Body of pancreas (tissue), 4 donors: ENCODE data around the gene DPEP2. TPM values are rescaled to one million over a fixed set of nuclear protein-coding genes. Genes with fewer than 3 reads are reported as not detected.

Experiments used
- ATAC-seq: fragments of 150-250 bp; one replicate; pipeline ENCODE4 v1.9.1; 2016
- DNase-seq, 4 donors: peaks; one replicate each; pipeline ENCODE4 v3.0.0-alpha.2; 2019
- H3K27ac ChIP-seq, 4 donors: fragments of 200-600 bp; sonication (generic); 1 replicate in 3 of 4; 2 replicates in 1 of 4; pipeline versions ENCODE4 v1.5.1 to v1.6.1; 2016 to 2019; ENCODE audit warnings: mild to moderate bottlenecking in 1 of 4, mixed read lengths in 1 of 4, moderate library complexity in 1 of 4
- H3K27me3 ChIP-seq, 2 donors: fragments of 200-600 bp; sonication (generic); one replicate each; pipeline ENCODE4 v1.6.0; 2016; ENCODE audit warnings: mild to moderate bottlenecking in 1 of 2
- H3K36me3 ChIP-seq, 2 donors: fragments of 200-600 bp; sonication (generic); replicated peaks in 1 of 2; 2 replicates each; pipeline ENCODE4 v1.5.1; 2016; ENCODE audit warnings: low read depth in 2 of 2; ENCODE audit not compliant: insufficient read depth in 1 of 2
- H3K4me1 ChIP-seq: fragments of 200-600 bp; sonication (generic); one replicate; pipeline ENCODE4 v1.6.0; 2016
- H3K4me3 ChIP-seq, 2 donors: fragments of 200-600 bp; sonication (generic); 1 replicate in 1 of 2; 2 replicates in 1 of 2; pipeline ENCODE4 v1.5.1; 2016 to 2019
- H3K9me3 ChIP-seq, 3 donors: fragments of 200-600 bp; sonication (generic); 1 replicate in 2 of 3; 2 replicates in 1 of 3; pipeline ENCODE4 v1.5.1; 2016
- POLR2A ChIP-seq, 3 donors: fragments of 450-650 bp; IDR thresholded peaks; one replicate each; pipeline ENCODE4 v1.6.1; 2016; ENCODE audit warnings: antibody characterized with exemption in 3 of 3, mild to moderate bottlenecking in 2 of 3
- WGBS, 2 donors: methylation state at CpG; one replicate each; pipeline ENCODE4 v1.1.5; 2017; 5-methylcytosine and 5-hydroxymethylcytosine counted together
- intact Hi-C: fragments of 100-400 bp; cut with DNase I; formaldehyde crosslinking; loops from one replicate; pipeline ENCODE4 v1.15.1; 2023
- total RNA-seq, 2 donors: library from RNA; depleted of rRNA; stranded (reverse); fragments of >200 nt; gene quantifications; one replicate each; pipeline ENCODE4 v1.1.0, GENCODE V29; 2016
- TF ChIP-seq, protein P1 (sequence below), 7 experiments: fragments of 450-650 bp in 4 of 7; fragments of 200-600 bp in 3 of 7; sonication (generic) in 3 of 7; IDR thresholded peaks; one replicate each; pipeline ENCODE4 v1.5.1; 2016 to 2019; ENCODE audit warnings: antibody characterized with exemption in 7 of 7

DPEP2 gene
- total RNA-seq, 2 donors from 2014 or later: 0.78 to 1.3 TPM

DNA sequence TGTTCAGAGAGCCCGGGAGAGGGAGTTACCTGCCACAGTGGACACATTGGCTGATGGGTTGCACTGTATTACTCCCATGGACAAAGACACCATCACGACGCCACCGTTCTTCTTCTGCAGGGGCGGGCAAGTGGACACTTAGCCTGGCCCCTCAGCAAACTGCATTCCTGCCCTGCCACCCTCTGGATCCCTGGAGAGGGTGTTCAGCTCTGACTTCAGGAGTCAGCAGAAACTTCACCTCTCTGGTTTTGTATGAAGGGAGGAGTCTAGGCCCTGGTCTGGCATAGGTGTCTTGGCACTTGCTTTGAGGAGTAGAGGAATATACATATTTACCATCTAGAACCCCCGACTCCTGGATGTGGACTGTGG, 9.3 kb downstream of the DPEP2 start:
- Histone ChIP-seq H3K4me1 (peaks cover 11% of the 10 kb centered on the region), H3K4me3 (no peak overlapping the region), H3K27me3 (no peaks in the 10 kb centered on the region), H3K27ac (no peak overlapping the region), H3K36me3 (no peaks in the 10 kb centered on the region), H3K9me3 (no peaks in the 10 kb centered on the region)
- no peak for ATAC-seq
- no peak for DNase-seq
- intact Hi-C loops: no loop called here
- TF ChIP-seq POLR2A (IDR thresholded peaks at IDR 0.05): no peak
- TF ChIP-seq, protein P1, sequence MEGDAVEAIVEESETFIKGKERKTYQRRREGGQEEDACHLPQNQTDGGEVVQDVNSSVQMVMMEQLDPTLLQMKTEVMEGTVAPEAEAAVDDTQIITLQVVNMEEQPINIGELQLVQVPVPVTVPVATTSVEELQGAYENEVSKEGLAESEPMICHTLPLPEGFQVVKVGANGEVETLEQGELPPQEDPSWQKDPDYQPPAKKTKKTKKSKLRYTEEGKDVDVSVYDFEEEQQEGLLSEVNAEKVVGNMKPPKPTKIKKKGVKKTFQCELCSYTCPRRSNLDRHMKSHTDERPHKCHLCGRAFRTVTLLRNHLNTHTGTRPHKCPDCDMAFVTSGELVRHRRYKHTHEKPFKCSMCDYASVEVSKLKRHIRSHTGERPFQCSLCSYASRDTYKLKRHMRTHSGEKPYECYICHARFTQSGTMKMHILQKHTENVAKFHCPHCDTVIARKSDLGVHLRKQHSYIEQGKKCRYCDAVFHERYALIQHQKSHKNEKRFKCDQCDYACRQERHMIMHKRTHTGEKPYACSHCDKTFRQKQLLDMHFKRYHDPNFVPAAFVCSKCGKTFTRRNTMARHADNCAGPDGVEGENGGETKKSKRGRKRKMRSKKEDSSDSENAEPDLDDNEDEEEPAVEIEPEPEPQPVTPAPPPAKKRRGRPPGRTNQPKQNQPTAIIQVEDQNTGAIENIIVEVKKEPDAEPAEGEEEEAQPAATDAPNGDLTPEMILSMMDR (IDR thresholded peaks at IDR 0.05): no peak
- WGBS, 2 donors: 73 to 78% methylated on average over 6 of the region's 6 CpGs

DNA sequence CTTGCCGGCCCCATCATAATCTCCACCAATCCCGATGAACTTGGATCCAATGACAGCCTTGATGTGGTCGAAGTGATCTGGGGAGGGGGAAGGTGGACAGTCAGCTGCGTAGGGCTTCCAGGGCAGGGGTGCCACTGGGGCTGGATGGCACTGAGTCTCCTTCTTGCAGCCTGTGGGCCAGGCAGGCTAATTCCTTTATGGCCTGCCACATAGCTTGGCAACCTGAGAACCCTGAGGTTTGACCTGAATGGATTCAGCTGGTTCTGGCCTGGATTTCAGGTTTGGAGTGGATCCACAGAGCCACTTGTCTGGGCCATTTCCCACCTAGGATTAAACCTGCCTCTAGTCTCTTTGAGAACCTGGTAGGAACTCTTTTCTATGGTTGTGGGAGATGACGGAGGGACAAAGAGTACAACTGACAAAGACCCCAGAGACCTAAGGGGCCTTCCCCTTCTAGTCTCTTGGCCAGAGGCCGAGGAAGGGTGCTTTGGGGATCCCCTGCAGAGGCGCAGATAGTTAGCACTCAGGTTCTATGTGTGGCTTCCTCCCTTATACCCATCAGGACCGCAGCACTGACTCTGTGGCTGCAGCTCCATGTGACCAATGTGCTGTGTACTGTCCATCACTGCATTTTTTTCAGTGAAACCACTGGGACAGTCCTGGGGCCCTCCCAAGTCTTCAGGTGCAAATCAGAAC, 9.8 kb downstream of the DPEP2 start:
- no peak overlapping the region for H3K4me3 ChIP-seq
- ATAC-seq (no peak), DNase-seq (no peak)
- H3K36me3 ChIP-seq: no peaks in the 10 kb centered on the region
- intact Hi-C loops: no loop called here
- no peaks in the 10 kb centered on the region for H3K9me3 ChIP-seq
- no peak for TF ChIP-seq POLR2A (IDR thresholded peaks at IDR 0.05)
- TF ChIP-seq, protein P1 (IDR thresholded peaks at IDR 0.05): no peak
- WGBS, 2 donors: 69 to 80% methylated on average over 6 to 8 of the region's 8 CpGs
- peaks cover 13% of the 10 kb centered on the region for H3K4me1 ChIP-seq
- H3K27me3 ChIP-seq: no peaks in the 10 kb centered on the region
- H3K27ac ChIP-seq: no peak overlapping the region

DNA sequence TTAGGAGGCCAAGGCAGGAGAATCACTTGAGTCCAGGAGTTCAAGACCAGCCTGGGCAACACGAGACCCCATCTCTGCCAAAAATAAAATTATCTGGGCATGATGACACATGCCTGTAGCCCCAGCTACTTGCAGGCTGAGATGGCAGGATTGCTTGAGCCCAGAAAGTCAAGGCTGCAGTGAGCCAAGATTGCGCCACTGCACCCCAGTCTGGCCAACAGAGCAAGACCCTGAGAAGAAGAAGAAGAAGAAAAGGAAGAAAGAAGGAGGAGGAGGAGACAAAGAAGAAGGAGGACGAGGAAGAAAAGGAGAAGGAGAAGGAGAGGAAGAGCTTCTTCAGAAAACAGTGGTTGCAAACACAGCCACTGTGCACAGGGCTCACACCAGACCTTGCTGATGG, 10.6 kb downstream of the DPEP2 start:
- DNase-seq (no peak), ATAC-seq (no peak)
- H3K4me3 ChIP-seq: no peak overlapping the region
- TF ChIP-seq, protein P1 (IDR thresholded peaks at IDR 0.05): no peak
- no peak for TF ChIP-seq POLR2A (IDR thresholded peaks at IDR 0.05)
- H3K9me3 ChIP-seq: no peaks in the 10 kb centered on the region
- no peaks in the 10 kb centered on the region for H3K27me3 ChIP-seq
- no peaks in the 10 kb centered on the region for H3K36me3 ChIP-seq
- intact Hi-C loops: no loop called here
- H3K4me1 ChIP-seq: peaks cover 12% of the 10 kb centered on the region
- no peak overlapping the region for H3K27ac ChIP-seq
- 65 to 89% methylated on average over 3 of the region's 3 CpGs for WGBS, 2 donors

DNA sequence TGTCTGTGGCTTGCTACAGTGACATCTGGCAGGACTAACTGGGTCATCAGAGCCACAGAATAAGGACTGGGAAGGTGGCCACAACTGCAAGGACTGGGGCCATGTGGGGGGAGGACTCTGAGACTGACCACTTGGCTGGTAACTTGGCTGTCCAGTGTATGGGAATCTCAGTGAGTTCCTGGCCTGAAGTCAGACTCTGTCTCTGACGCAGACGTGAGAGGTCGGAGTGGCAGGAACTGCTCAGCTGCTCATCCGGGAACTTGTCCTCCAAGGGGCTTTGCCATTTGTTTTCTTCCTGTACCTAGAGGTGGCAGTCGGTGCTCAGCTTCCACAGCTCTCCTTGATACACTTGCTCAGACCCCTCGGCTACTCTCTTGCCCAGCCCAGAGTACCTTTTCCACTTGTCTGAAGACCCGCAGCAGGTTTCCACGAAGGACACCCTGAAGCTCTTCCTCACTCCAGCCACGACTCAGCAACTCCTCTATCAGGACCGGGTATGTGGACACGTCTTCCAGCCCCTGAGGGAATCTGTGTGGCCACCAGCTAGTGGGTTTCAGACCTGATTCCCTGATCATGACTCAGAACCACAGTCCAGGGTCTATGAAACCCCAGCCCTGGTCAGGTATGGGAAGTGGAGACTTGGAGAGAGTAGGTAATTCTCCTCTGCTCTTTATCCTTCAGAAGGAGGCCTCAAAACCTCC, 11.7 kb downstream of the DPEP2 start:
- Histone ChIP-seq H3K27ac (peak overlapping the region in 1 of 4 donors; percentile 33), H3K9me3 (no peaks in the 10 kb centered on the region), H3K36me3 (no peaks in the 10 kb centered on the region), H3K4me3 (no peak overlapping the region), H3K27me3 (no peaks in the 10 kb centered on the region), H3K4me1 (peaks cover 3% of the 10 kb centered on the region)
- 72 to 79% methylated on average over 9 to 11 of the region's 11 CpGs for WGBS, 2 donors
- TF ChIP-seq, protein P1 (IDR thresholded peaks at IDR 0.05): no peak
- no peak for TF ChIP-seq POLR2A (IDR thresholded peaks at IDR 0.05)
- DNase-seq: peak in 1 of 4 donors; percentile 13
- peak; percentile 42 for ATAC-seq
- intact Hi-C loops: no loop called here
